GM18867 (cell line): Measurements from ENCODE around the gene ZNF644.

Source experiments
- ATAC-seq: cut with Tn5 transposase; IDR thresholded peaks from one replicate; pipeline ENCODE4 v1.9.1; 2021; ENCODE audit warnings: mild to moderate bottlenecking, moderate library complexity; ENCODE audit not compliant: unreplicated experiment

Gene ZNF644

DNA sequence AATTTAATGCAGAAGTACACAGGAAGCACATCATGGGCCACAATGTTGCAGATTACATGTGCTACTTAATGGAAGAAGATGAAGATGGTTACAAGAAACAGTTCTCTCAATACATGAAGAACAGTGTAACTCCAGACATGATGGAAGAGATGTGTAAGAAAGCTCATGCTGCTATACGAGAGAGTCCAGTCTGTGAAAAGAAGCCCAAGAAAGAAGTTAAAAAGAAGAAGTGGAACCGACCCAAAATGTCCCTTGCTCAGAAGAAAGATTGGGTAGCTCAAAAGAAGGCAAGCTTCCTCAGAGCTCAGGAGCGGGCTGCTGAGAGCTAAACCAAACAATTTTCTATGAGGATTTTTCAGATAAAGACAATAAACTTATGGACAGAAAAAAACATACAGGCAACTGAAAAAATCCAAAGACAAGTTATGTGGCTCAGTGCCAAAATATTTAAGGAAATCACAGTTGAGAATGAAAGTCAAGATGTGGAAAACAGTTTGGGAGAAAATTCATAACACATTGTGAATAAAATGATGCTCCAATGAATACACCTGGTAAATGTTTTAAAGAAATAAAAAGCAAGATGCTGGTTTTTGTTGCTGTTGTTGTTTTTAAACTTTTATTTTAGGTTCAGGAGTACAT lies 2.8 kb upstream of the ZNF644 start:
- ATAC-seq, result no peak

DNA sequence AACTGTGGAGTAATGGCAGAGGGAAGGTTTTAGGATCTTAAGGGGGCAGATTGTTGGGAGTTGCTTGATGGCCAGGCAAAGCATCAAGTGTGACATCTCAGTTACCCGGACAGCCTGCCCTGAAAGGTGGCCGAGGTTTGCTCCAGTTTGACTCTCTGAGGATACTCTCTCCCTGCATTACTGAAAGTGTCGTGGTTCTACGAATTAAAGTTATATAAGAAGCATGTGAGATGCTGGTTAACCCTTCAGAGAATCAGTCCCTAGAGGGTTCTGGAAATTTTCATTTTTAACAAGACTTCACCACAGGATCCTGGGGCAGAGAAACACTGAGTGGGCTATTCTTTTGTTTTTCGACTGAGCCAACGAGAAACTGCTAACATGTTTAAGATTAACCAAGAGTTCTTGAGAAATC lies 689 bp upstream of the ZNF644 start:
- ATAC-seq, result no peak

DNA sequence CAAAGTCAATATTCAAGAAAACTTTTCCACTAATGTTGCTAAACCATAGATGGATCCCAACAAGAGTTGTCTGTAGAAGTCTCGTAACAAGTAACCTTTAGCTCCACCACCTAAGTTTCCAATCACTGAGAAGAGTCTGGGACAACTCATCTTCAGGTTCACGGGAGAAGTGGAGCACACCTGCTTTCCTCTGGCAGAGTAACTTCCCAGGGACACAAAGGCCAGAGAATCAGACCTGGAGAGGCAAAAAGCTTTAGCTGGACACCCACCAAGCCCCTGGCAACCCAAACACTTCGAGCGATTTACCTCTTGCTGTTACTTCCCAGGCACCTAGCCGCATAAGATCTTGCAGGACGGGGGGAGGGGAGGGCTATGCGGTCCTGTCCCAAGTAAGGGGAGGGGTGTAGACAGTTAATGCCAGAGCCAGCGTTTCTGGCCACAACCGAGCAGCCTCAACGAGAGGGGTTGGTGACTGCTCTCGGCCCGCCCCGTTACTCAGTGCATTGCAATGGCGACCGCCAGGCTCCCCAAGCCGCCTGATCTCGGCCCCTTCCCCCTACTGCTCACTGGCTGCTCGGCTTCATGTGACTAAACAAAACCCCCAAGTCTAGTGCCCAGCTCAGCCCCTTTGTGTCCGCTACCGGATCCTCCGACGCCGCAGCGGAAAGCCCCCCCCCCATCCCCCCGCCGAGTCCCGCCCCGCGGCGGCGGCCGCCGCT lies 709 bp downstream of the ZNF644 start:
- peak; percentile 41 for ATAC-seq

DNA sequence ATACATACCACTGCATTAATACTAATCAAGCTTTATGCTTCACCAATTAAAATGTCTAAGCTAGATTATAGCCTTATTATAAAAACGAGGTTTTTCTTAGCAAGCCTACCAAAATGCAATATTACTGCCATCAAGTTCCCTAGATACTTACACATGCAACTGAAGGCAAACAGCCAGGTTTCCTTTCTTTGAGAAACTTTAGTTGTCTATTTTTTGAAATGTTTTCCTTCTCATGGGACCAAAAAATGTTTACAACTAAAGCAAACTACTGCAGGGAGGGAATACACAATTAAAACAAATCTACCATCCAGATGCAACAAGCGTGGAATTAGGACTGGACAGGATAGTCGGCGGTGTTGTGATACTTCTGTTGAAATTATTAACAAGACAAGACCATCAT lies 1.3 kb downstream of the ZNF644 start:
- no peak for ATAC-seq

DNA sequence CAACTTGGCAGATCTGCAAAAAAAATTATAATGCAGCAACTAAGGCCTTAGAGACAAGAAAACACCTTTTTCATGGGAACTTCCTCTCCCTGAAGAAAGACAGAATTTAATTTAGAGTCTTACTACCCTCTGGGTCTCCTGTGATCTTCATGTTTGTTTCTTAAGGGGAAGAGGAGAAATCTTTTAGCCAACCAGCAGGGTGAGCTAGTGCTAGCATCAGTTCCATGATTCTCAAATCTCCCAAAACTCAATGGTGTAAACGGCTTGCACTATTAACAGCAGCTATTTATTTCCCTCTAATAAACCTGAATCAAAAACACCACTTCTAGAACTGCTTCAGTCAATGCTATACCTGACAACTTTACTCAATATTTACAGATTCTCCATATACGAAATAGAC lies 3.8 kb downstream of the ZNF644 start:
- no peak for ATAC-seq

DNA sequence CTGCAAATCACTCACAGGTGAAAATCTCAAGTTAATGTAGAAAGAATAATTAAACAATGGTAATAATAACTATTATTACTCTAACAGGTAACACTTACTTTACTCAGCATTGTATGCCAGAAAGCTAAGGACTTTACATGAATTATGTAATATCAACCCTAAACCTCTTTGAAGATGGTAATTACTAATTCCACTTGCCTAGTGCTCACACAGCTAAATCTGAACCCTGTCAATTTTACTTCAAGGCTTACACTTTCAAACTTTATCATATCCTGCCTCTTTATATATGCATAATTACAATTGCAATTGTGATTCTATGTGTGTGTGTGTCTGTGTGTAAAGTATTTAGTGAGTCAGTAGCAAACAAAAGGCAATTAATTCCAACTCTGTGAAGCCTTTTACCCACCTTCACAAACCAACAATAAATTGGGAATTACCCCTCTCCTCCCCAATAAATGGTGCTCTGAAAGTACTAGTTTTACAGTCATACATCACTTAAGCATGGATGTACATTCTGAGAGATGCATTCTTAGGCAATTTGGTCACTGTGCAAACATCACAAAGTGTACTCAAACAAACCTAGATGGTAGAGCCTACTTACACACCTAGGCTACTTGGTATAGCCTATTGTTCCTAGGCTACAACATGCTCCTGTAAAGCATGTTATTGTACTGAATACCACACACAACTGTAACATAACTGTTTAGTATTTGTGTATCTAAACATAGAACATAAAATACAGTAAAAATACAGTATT lies 5.9 kb downstream of the ZNF644 start:
- ATAC-seq, result no peak

DNA sequence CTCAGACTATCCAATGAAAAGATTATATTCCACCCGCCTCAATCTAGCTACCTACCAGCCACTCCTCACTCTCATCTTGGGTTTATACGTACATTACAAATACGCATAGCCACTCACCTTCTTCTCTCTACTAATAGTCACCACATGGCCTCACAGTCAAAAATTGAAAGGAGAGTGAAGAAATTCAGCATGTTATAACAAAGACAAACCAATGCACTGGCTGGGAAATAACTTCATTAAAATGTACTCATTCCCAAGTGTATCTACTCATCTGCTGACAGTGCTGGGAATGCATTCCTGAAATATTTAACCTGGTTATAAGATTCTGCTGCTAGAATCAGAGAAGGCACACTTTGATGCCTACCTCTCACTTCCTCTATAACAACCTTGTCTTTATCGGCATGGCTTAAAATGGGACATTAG lies 6.5 kb downstream of the ZNF644 start:
- ATAC-seq, result no peak

DNA sequence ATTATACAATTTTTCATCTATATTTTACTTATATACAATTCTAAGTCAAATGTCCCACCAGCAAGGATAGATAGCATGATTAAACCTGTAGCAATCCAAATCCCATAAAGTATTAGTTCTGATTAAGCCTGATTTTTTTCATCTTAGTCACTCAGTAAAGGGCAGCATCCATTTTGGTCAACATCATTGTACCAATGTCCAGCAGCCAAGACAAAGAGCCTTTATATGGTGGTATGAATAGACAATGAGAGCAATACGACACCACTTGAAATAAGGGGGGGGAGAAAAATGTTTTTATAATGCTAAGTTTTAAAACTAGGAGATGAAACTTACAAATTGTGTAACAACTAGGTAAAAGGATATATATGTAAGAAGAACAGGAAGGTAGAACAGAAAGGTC lies 7.4 kb downstream of the ZNF644 start:
- ATAC-seq, result no peak

DNA sequence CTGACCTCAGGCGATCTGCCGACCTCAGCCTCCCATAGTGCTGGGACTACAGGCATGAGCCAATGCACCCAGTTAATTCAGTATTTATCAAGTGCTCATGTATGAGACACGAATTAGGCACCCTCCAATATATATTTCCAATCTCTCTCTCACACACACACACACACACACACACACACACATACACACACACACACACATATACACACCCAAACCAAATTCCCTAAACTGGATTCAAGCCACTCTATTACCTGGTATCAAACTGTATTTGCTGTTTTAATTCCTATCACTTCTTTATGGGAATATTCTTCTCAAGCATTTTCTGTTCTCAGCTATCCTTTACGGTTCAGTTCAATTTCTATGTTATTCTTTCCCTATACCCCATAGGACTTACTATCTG lies 8.5 kb downstream of the ZNF644 start:
- no peak for ATAC-seq

DNA sequence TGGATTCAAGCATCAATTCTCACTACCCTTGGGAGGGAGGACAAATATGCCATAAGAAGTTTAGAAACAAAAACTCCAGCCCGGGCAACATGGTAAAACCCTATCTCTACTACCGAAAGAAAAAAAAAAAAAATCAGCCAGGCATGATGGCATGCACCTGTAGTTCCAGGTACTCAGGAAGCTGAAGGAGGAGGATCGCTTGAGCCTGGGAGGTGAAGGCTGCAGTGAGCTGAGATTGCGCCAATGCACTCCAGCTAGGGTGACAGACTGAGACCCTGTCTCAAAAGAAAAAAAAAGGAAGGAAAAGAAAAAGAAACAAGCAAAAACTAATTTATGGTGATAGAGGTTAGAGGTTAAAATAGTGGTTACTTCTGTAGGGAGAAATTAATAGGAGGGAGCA lies 9.6 kb downstream of the ZNF644 start:
- ATAC-seq, result no peak

DNA sequence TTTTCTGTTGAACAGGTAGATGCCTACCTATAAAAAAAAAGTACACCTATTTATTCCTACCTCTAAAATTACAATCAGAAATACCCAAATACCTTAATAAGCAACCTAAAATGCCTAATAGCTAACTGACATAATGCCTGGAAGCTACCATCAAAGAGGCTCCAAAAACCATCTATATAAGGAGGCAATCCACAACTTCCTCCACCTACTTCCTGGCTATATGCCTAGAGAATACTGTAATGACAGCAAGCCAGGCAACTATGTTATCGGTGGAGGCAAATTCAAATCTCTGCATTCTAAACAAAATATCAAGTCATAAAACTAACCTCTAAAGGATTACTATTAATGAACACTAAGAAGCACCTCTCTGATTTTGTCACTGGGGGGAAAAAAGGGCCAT lies 10.1 kb downstream of the ZNF644 start:
- no peak for ATAC-seq

DNA sequence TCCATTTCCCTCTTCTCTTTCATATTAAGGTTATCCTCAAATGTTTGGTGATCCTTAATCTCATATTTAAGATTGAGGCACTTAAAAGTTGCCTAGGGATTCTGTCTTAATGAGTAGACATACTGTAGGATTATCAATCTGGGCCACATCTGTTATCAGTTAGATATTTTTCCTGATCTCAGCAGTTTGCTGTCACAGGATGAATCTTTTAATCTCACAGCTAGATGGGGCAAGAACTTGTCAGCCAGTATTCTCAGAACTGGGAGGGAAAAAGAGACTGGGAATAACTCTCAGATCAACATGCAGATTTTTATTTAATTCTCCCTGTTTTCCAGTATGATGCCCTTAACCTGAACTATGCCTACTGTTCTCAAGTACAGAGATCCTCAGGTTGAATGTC lies 14.0 kb downstream of the ZNF644 start:
- no peak for ATAC-seq

DNA sequence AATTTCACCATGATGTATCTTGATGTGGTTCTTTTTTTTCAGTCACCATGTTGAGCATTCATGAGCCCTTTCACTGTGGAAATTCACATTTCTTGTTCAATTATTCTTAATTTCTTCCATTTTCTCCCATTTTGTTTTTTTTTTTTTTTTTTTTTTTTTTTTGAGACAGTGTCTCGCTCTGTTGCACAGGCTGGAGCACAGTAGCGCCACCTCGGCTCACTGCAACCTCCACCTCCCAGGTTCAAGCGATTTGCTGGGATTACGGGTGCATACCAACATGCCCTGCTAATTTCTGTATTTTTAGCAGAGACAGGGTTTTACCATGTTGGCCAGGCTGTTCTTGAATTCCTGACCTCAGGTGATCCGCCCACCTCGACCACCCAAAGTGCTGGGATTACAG lies 14.7 kb downstream of the ZNF644 start:
- no peak for ATAC-seq

DNA sequence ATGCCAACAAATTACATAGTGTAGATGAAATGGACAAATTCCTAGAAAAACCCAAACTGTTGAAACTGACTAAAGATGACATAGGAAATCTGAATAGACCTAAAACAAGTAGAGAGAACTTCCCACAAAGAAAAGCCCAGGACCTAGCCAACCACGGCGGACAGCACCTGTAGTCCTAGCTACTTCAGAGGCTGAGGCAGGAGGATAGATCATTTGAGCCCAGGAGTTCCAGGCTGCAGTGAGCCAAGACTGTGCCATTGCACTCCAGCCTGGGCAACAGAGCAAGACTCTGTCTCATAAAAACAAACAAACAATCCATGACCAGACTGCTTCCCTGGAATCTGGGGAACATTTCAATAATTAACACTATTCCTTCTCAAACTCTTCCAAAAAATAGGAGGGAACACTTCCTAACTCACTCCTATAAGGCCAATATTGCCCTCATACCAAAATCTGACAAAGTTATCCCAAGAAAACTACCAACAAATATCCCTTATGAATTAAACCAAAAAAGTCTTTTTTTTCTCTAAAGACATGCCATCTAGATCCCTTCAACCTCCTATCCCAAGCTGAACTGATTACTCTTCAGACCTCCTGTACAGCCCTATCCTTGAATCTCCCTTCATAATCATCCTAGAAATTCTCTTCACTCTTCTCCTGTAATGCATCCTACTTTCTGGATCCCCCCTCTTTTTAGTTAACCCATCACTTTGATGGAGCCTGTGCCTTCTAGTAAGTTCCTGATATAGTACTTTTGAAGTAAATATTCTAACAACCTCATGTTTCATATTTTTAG lies 15.5 kb downstream of the ZNF644 start:
- no peak for ATAC-seq

DNA sequence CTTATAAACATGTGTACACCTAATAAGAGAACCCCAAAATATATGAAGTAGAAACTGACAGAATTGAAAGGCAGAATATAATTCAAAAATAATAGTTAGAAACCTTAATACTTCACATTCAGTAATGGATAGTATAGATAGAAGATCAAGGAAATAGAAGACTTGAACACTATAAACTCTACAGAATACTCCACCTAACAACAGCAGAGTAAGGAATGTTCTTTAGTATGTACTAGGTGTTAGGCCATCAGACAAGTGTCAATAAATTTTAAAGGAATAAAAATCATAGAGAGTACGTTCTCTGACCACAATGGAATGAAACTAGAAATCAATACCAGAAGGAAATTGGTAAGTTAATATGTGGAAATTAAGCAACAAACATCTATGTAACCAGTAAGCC lies 16.6 kb downstream of the ZNF644 start:
- ATAC-seq, result no peak

DNA sequence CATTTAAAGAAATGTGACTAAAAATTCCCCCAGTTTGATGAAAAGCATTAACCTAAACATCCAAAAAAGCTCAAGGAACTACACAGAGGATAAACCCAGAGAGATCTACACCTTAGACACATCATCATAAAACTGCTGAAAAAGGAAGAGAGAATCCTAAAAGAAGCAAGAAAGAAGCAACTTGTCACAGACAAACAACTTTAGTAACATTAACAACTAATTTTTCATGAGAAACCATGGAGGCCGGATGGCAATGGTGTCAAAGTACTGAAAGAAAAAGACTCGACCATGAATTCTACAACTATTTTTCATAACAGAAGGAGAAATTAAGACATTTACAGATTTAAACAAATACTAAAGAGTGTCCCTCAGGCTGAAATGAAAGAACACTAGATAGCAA lies 17.7 kb downstream of the ZNF644 start:
- ATAC-seq, result no peak

DNA sequence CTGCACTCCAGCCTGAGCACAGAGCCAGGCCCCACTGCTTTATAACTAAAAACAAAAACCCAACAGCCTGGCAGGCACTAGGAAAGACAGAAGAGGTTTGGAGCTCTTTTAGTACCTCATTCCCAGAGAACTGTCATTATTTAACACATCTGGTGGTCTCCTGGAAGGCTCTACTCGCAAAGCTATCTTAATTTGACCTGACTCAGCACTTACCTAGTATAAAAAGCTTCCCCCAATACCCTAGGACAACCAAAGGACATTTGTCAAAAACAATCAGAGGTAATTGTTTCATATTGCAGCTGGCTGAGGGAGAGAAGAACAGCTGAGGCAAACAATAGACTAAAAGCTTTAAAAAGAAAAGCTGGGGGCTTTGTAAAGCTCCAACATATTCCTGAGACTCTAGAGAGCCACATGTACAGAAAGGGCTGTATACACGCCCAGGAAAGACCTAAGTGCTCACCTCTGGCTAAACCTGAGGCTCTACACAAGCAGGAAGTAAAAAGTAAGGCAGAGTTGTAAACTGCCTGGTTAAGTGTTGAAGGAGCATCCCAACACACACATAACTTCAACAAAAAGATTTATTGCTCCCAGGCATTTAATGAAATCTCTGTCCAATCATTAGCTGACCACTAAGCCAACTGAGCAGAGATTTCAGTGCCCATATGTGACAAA lies 25.0 kb downstream of the ZNF644 start:
- no peak for ATAC-seq

DNA sequence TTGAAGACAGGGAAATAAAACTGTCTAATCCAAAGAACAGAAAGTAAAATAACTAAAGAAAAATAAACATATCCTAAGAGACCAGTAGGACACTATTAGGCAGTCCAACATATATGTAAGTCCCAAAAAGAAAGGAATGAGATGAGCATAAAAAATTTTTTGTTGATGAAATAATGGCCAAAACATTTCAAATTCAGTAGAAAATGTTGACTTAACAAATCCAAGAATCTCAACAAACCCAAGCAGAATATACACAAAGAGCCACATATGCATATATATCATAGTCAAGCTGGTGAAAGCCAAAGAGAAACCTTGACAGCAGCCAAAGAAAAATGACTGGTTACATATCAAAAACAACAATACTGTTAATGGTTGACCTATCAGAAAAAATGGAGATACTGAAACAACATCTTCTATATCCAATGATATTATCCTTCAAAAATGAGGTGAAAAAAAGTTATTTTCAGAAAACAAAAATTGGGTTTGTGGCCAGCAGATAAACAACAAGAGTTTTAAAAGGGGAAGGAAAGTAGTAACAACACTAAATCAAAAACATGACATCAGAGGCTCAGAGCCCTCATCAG lies 26.4 kb downstream of the ZNF644 start:
- ATAC-seq, result no peak

DNA sequence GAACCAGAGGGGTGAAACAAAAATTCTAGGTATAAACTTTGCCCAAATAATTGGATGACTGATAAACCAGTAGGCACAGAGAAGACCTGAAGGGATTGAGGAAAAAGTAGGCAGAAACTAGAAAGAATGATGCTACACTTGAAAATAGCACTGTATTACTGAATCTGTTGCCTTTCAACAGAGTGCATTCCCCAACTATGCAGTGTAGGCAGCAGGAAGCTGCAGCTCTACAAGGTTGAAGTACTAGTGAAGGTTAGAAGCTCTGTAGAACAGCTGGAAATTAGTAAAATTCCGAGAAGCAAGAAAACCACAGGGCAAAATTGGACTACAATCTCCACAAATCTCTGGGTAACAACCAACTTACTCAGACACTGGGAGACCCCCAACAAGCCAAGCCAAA lies 27.4 kb downstream of the ZNF644 start:
- ATAC-seq, result no peak

DNA sequence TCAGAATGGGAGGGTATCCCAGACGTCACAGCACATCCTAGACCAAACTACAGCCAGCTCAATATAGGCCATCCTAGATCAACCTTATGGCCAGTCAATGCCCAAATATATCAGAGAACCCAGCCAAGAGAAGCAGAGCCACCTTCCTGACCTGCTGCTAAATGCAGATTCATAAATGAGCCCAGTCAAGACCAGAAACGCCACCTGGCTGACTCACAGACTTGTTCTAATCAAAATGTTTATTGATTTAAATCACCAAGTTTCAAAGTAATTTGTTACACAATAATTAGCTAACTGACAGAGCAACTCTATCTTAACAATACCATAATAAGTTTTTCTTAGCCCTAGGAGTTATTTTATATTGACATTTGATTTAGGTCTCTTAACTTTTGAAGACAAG lies 28.6 kb downstream of the ZNF644 start:
- no peak for ATAC-seq
